Measurements from ENCODE around the gene DIPK1B.

DIPK1B gene

DNA sequence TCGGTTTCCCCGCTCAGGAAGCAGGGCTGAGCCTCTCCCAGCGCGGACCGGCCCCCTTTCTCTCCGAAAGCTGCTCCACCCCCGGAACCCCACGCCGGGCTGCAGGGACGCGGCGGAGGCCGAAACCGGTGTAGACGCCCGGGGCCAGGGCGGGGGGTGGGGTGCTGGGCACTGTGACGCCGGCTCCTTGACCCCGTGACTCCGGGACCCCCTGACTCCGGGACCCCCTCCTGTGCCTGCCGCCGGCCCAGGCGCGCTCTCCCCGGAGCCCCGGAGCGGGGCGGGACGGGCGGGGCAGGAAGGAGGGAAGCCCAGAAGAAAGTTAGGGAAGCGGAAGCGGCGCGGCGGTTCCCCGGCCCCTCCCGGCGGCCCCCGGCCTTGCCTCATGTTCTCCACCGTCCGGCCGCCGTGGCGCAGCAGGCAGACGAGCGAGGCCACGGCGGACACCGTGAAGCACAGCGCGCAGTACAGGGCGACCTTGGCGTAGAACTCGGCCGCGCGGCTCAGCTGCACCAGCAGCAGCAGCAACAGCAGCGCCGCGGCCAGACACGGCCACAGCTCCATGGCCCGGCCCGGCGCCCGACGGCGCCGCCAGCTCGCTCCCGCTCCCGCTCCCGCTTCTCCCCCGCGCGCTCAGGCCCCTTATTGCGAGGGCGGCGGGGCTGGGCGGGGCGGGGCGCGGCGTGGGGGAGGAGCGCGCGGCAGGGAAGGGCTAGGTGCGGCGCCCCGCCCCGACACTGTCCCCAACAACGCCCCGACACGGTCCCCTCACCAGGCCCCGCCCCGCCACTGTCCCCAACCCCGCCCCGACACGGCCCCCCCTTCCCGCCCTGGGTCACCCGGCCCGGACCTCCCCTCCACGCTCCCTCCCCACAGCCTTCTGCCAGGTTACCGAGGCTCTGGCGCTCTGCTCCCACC, 25.3 kb upstream of the DIPK1B start, which contains the start of gene AGPAT2:
TSS of gene AGPAT2 (minus strand) at position 664 of the 918 bp plus-strand sequence. CDS start at position 564, 100 bp downstream.
- DNase-seq (ENCODE audit: low read depth): no peak

- DNase-seq (ENCODE audit: low read depth): no peak
Measured at GRCh38 chr9:136687721-136688223, 24.6 kb upstream of the DIPK1B start.

DNA sequence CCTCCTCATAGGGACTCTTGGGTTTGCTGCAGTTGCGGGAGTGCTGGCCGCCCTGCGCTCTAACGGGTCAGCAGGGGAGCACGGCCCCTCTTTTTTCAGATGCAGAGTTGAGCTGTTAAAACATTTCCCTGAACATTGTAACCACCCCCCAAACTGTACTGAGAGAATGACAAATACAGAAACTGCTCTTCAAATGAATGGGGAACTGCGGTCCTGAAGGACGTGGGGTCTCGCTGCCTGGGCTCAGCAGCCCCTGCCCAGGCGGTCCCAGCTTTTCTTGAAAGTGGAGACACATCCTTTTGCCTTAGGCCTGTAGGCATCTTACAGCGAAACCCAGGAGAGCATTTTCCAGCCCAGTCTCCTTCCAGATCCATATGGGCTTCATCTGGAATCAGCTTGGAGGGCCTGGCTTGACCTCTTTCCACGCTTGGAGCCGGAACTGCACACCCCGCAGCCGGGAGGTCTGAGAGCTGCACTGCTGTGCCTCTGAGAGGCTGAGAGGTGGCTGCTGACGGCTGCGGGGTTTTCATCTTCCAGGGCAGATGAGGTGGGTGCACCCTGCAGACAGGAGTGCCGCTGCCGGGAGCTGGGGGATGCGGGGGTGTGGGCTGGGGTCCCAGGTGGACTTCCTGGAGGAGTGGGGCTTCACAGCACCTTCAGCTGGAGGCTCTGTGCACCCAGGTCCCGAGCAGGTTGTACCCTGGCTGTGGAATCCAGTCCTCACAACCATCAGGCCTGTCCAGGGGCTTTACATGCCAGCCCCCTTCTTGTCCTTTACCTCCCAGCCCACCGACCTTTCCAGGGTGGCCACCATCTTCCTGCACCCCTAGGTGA, 23.9 kb upstream of the DIPK1B start:
- DNase-seq (ENCODE audit: low read depth): no peak

DNA sequence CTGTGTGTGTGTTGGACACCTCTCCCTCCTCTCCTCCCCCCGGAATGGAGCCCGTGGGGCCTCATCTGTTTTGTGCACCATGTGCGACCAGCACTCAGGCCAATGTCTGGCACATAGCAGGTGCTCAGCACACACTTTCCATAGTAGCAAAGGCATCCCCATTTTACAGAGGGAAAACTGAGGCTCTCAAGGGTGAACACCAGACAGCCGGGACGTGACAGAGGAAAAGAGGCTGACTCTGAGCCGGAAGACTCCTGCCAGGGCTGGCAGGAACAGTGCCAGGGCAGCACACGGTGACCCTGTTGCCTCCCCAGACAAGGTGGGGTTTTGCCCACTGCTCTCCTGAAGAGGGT, 23.3 kb upstream of the DIPK1B start:
- no peak for DNase-seq (ENCODE audit: low read depth)

- no peak for DNase-seq (ENCODE audit: low read depth)
Measured at GRCh38 chr9:136690104-136690805, 22.1 kb upstream of the DIPK1B start.

- no peak for DNase-seq (ENCODE audit: low read depth)
Measured at GRCh38 chr9:136690806-136691261, 21.5 kb upstream of the DIPK1B start.

- DNase-seq (ENCODE audit: low read depth): no peak
Measured at GRCh38 chr9:136691316-136692184, 20.8 kb upstream of the DIPK1B start.

GRCh38 chr9:136692185-136693134, 19.9 kb upstream of the DIPK1B start:
- no peak for DNase-seq (ENCODE audit: low read depth)

DNA sequence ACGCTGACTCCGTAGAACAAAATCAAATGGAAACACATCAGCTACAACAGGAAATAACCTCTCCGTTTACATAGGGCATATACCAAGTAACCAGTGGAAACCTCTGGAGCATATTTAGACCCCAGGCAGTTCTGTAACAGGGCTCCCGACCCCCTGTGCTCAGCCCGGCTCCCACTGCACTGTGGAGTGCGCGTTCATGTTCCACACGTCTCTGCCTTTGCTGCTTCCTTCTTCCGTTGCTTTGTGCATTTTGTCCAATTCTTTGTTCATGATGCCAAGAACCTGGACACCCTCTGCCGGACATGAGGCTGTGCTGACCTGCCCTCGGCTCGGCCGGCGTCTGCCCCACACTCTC, 19.3 kb upstream of the DIPK1B start:
- no peak for DNase-seq (ENCODE audit: low read depth)

- DNase-seq (ENCODE audit: low read depth): no peak
Measured at GRCh38 chr9:136693490-136694162, 18.7 kb upstream of the DIPK1B start.

GRCh38 chr9:136694163-136694871, 18.1 kb upstream of the DIPK1B start:
- DNase-seq (ENCODE audit: low read depth): no peak

DNA sequence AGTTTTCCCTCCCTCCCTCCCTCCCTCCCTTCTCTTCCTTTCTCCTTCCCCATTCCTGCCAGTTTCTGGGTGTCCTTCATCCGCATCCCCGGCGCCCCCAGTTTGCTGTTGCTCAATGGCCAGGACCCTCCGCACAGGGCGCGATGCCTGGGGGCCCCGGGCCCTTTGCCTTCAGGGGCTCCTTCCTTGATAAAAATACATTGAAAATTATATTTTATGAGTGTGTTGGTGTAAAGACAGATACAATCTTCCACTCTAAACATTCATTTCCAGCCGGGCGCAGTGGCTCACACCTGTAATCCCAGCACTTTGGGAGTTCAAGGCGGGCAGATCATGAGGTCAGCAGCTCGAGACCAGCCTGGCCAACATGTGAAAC, 17.5 kb upstream of the DIPK1B start:
- DNase-seq (ENCODE audit: low read depth): no peak

GRCh38 chr9:136695435-136695895, 16.9 kb upstream of the DIPK1B start:
- no peak for DNase-seq (ENCODE audit: low read depth)

GRCh38 chr9:136695955-136696354, 16.4 kb upstream of the DIPK1B start:
- DNase-seq (ENCODE audit: low read depth): no peak

DNA sequence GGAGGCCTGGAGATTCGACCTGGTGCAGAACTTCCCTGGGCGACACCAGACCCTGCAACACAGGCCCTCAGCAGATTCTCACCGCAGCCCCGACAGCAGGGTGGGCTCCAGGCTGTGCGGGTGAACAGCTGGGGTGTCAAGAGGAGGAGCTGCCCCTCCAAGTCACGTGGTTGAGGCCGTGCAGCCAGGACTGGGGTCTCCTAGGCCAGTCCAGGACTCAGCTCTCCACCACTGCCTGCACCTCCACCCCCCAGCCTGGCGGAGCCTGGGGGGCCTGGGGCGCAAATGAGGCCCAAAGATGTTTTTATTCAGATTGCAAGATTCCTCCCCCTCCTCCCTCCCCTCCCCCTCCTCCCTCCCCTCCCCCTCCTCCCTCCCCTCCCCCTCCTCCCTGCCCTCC, 15.9 kb upstream of the DIPK1B start:
- DNase-seq (ENCODE audit: low read depth): no peak

GRCh38 chr9:136697146-136697820, 15.1 kb upstream of the DIPK1B start:
- DNase-seq (ENCODE audit: low read depth): no peak

DNA sequence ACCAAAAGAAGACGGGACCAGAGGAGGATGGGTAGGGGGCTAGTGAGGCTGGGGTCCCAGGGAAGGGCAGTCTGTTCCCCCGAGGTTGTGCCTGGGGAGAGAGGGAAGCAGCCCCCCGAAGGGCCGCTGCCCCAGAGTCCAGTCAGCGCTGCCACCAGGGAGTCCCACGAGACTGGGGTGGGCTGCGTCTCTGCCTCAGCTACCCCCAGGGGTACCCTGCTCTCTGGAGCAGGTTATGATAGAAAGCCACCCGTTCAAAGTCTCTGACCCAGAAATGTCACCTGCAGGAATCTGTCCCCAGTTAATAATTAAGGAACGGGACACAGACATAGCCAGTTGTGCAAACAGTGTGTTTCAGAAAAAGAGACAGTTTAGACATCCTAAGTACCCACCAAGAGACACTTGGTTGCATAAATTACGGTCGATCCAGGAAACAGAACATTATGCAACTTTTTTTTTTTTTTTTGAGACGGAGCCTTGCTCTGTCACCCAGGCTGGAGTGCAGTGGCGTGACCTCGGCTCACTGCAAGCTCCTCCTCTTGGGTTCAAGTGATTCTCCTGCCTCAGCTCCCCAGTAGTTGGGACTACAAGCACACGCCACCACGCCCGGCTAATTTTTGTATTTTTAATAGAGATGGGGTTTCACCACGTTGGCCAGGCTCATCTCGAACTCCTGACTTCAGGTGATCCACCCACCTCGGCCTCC, 14.4 kb upstream of the DIPK1B start:
- no peak for DNase-seq (ENCODE audit: low read depth)

All from GM04504 (cell line).